ENCODE results near the gene IFNA17.
A peak's percentile ranks its signal among the peaks of the same experiment; 100 is the strongest.
"Not testable (repeated sequence)": the region's sequence is repeated elsewhere in the genome, so short reads cannot be mapped to it uniquely, and the experiment has no call there.

IFNA17 gene

GRCh38 chr9:21228122-21228521 lies at the start of gene IFNA17:
Gene IFNA17 (minus strand): TSS chr9:21228222. CDS start chr9:21228173, 49 bp downstream.
- DNase-seq (ENCODE audit: low read depth), result no peak

GRCh38 chr9:21268347-21268657 lies 40.3 kb upstream of the IFNA17 start:
- DNase-seq (ENCODE audit: low read depth), result no peak

- DNase-seq (ENCODE audit: low read depth), result no peak
These were observed 39.7 kb upstream of the IFNA17 start for GRCh38 chr9:21267485-21268346.

GRCh38 chr9:21266733-21267484 lies 38.9 kb upstream of the IFNA17 start:
- no peak for DNase-seq (ENCODE audit: low read depth)

- DNase-seq (ENCODE audit: low read depth), result no peak
These were observed 37.6 kb upstream of the IFNA17 start for GRCh38 chr9:21265421-21266189.

GRCh38 chr9:21255538-21256212 lies 27.7 kb upstream of the IFNA17 start:
- DNase-seq (ENCODE audit: low read depth), result no peak

- peak; percentile 6 for DNase-seq (ENCODE audit: low read depth)
These were observed 24.9 kb upstream of the IFNA17 start for GRCh38 chr9:21252721-21253547.

- no peak for DNase-seq (ENCODE audit: low read depth)
These were observed 23.6 kb upstream of the IFNA17 start for GRCh38 chr9:21251638-21252037.

- no peak for DNase-seq (ENCODE audit: low read depth)
These were observed 23.2 kb upstream of the IFNA17 start for GRCh38 chr9:21251190-21251589.

GRCh38 chr9:21244836-21245235 lies 16.8 kb upstream of the IFNA17 start:
- DNase-seq (ENCODE audit: low read depth), result no peak

GRCh38 chr9:21239911-21240310 lies 11.9 kb upstream of the IFNA17 start, which contains the start of gene IFNA14:
Gene IFNA14 (minus strand): TSS chr9:21240005. CDS start chr9:21239935, 70 bp downstream.
- DNase-seq (ENCODE audit: low read depth), result no peak

GRCh38 chr9:21236360-21236714 lies 8.3 kb upstream of the IFNA17 start:
- DNase-seq (ENCODE audit: low read depth), result not testable (repeated sequence)

GRCh38 chr9:21235468-21236359 lies 7.7 kb upstream of the IFNA17 start:
- peak; percentile 1 for DNase-seq (ENCODE audit: low read depth)

- no peak for DNase-seq (ENCODE audit: low read depth)
These were observed 6.2 kb upstream of the IFNA17 start for GRCh38 chr9:21234153-21234687.

GRCh38 chr9:21233258-21233657 lies 5.2 kb upstream of the IFNA17 start:
- DNase-seq (ENCODE audit: low read depth), result no peak

- DNase-seq (ENCODE audit: low read depth), result not testable (repeated sequence)
These were observed 10.8 kb downstream of the IFNA17 start, which contains the start of gene IFNA16 for GRCh38 chr9:21217211-21217610. Gene IFNA16 (minus strand): TSS chr9:21217311. CDS start chr9:21217305, 6 bp downstream.

- DNase-seq (ENCODE audit: low read depth), result not testable (repeated sequence)
These were observed 14.4 kb downstream of the IFNA17 start for GRCh38 chr9:21213411-21214326.

- not testable (repeated sequence) for DNase-seq (ENCODE audit: low read depth)
These were observed 15.9 kb downstream of the IFNA17 start for GRCh38 chr9:21212160-21212559.

Data from GM04503 (cell line).